GM12874 (cell line): ENCODE results near the gene CA14.

Source experiments
- TF ChIP-seq, protein P1 (sequence below): IDR thresholded peaks from 2 replicates; pipeline ENCODE4 v1.5.1; 2011; ENCODE audit warnings: low read depth, mild to moderate bottlenecking, control low read depth, low read length, moderate library complexity; ENCODE audit not compliant: insufficient read depth

The CA14 gene

GRCh38 chr1:150235852-150236613 lies 21.5 kb upstream of the CA14 start, which contains the start of gene ANP32E:
Gene ANP32E, minus strand, starts transcription at chr1:150236112. Its CDS starts 326 bp downstream, at chr1:150235786.
- TF ChIP-seq, protein P1, sequence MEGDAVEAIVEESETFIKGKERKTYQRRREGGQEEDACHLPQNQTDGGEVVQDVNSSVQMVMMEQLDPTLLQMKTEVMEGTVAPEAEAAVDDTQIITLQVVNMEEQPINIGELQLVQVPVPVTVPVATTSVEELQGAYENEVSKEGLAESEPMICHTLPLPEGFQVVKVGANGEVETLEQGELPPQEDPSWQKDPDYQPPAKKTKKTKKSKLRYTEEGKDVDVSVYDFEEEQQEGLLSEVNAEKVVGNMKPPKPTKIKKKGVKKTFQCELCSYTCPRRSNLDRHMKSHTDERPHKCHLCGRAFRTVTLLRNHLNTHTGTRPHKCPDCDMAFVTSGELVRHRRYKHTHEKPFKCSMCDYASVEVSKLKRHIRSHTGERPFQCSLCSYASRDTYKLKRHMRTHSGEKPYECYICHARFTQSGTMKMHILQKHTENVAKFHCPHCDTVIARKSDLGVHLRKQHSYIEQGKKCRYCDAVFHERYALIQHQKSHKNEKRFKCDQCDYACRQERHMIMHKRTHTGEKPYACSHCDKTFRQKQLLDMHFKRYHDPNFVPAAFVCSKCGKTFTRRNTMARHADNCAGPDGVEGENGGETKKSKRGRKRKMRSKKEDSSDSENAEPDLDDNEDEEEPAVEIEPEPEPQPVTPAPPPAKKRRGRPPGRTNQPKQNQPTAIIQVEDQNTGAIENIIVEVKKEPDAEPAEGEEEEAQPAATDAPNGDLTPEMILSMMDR: no peak

DNA sequence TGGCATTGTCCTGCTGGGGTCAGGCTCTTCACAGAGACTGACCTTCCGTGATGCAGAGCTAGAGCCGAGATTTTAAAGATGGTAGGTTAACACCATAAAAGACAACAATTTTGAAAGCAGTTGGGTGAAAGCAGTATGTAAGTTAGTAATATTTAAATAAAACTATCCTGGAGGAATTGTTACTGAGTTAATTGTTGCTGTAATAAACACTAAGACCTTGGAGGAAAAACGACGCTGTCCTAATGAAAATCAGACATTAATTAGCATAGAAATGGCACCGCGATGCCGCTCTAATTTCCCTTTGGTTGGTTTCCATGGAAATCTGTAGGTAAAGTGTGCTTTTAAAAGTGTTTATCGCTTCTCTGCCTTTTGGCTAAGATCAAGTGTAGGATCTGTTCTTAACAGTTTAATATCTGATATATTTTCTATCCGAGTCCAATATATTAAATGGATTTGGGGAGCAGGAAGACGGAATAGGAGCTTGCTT lies 20.9 kb upstream of the CA14 start:
- TF ChIP-seq, protein P1: no peak

GRCh38 chr1:150237746-150238145 lies 19.8 kb upstream of the CA14 start:
- TF ChIP-seq, protein P1: no peak

- TF ChIP-seq, protein P1: no peak
Observed at GRCh38 chr1:150243003-150243402, 14.6 kb upstream of the CA14 start.

DNA sequence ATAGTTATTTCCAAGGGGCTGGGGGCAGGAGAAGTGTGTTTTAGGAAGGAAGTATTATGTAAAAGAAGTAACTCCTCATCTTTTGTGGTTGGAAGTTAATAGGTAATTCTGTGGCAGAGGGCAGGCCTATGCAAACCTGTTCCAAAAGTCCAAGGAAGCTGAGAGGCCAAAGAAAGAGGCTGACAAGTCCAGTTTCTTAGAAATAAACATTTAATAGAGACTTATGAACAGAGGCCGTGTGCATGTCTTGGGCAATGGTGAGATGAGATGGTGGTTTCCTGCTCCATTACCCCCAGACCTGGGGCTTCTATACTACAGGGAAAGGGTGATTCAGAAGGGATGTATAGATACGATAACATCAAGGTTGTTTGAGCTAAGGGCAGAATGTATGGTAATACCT lies 7.6 kb upstream of the CA14 start:
- TF ChIP-seq, protein P1: no peak

DNA sequence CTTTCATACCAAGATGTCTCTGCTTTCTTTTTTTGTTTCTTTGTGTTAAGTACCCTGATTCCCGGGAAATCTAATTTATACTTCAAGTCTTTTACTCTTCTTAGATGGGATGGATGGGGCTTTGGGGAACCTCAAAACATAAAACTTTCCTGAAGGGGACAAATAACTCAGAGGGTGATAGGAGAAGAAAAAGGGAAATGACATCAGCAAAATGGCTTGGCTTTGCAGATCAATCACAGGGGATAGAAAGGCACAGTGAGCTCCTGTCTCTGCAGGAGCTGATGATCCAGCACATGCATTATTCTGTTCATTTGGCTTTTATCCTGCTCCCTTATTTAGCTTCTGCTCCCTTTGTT lies 1.4 kb upstream of the CA14 start:
- TF ChIP-seq, protein P1: no peak

- TF ChIP-seq, protein P1: no peak
Observed at GRCh38 chr1:150256554-150257341, 826 bp upstream of the CA14 start.
